Smooth muscle cell (in vitro differentiated cells): ENCODE data around the gene KY. TPM values are rescaled to one million over a fixed set of nuclear protein-coding genes. Genes with fewer than 3 reads are reported as not detected.

Source experiments
- DNase-seq: peaks from one replicate; lab custom pipeline; 2025; ENCODE audit not compliant: unreplicated experiment; lab: John Stamatoyannopoulos, UW
- H2AFZ ChIP-seq: fragments of 200-600 bp; sonication (generic); 2 replicates; pipeline ENCODE4 v1.6.0; 2016; ENCODE audit warnings: antibody characterized with exemption, low read depth, mild to moderate bottlenecking
- H3F3A ChIP-seq: fragments of 200-600 bp; sonication (generic); 2 replicates; pipeline ENCODE4 v1.6.0; 2017; ENCODE audit warnings: antibody characterized with exemption, low read depth
- H3K27ac ChIP-seq: fragments of 200-600 bp; sonication (generic); 2 replicates; pipeline ENCODE4 v1.5.1; 2016; ENCODE audit warnings: low read depth, mild to moderate bottlenecking
- H3K27me3 ChIP-seq: fragments of 200-600 bp; sonication (generic); 2 replicates; pipeline ENCODE4 v1.6.1; 2016; ENCODE audit warnings: low read depth, mild to moderate bottlenecking
- H3K36me3 ChIP-seq: fragments of 200-600 bp; sonication (generic); 2 replicates; pipeline ENCODE4 v1.5.1; 2016; ENCODE audit warnings: low read depth
- H3K4me1 ChIP-seq: fragments of 200-600 bp; sonication (generic); 2 replicates; pipeline ENCODE4 v1.5.1; 2016; ENCODE audit warnings: low read depth
- H3K4me2 ChIP-seq: fragments of 200-600 bp; sonication (generic); 2 replicates; pipeline ENCODE4 v1.6.0; 2016; ENCODE audit warnings: mild to moderate bottlenecking
- H3K4me3 ChIP-seq: fragments of 200-600 bp; sonication (generic); 2 replicates; pipeline ENCODE4 v1.5.1; 2016; ENCODE audit warnings: mild to moderate bottlenecking
- H3K79me2 ChIP-seq: fragments of 200-600 bp; sonication (generic); 2 replicates; pipeline ENCODE4 v1.6.0; 2016; ENCODE audit warnings: low read depth, mild to moderate bottlenecking
- H3K9ac ChIP-seq: fragments of 200-600 bp; sonication (generic); 2 replicates; pipeline ENCODE4 v1.6.0; 2016; ENCODE audit warnings: low read depth
- H3K9me3 ChIP-seq: fragments of 200-600 bp; sonication (generic); replicated peaks from 2 replicates; pipeline ENCODE4 v1.5.1; 2016; ENCODE audit warnings: low read depth
- H4K20me1 ChIP-seq: fragments of 200-600 bp; sonication (generic); 2 replicates; pipeline ENCODE4 v1.6.0; 2016; ENCODE audit warnings: low read depth
- CTCF ChIP-seq: fragments of 200-600 bp; sonication (generic); IDR thresholded peaks from 2 replicates; pipeline ENCODE4 v1.5.1; 2017; ENCODE audit warnings: borderline replicate concordance, mild to moderate bottlenecking, antibody characterized with exemption; ENCODE audit not compliant: insufficient read depth, poor library complexity, severe bottlenecking
- WGBS: methylation state at CpG from one replicate; pipeline ENCODE4 v1.1.7; 2016; ENCODE audit warnings: low lambda C conversion rate; 5-methylcytosine and 5-hydroxymethylcytosine counted together
- polyA plus RNA-seq: library from polyadenylated mRNA; unstranded; fragments of >200 nt; fragmentation: Nextera tagmentation; extraction: Ambion mirVana; gene quantifications from 2 replicates; pipeline ENCODE4 v1.2.1, GENCODE V29; 2016
- total RNA-seq: library from RNA; depleted of rRNA; stranded (reverse); fragments of >200 nt; gene quantifications from 2 replicates; pipeline ENCODE4 v1.2.3, GENCODE V29; 2014

The KY gene
- total and polyA plus RNA-seq, 2 experiments from 2014 or later = 0.07 to 0.09 TPM

GRCh38 chr3:134694466-134694865 lies 43.6 kb upstream of the KY start:
- no peak for TF ChIP-seq CTCF
- no peak overlapping the region for H3K4me3 ChIP-seq
- H3K9ac ChIP-seq = no peak overlapping the region
- H3K4me1 ChIP-seq = peaks cover 10% of the 10 kb centered on the region
- no peaks in the 10 kb centered on the region for H3K27me3 ChIP-seq
- no peaks in the 10 kb centered on the region for H4K20me1 ChIP-seq
- H3K27ac ChIP-seq = no peak overlapping the region
- DNase-seq = no peak
- H3K9me3 ChIP-seq = no peaks in the 10 kb centered on the region
- H2AFZ ChIP-seq = no peak overlapping the region
- no peaks in the 10 kb centered on the region for H3K79me2 ChIP-seq
- no peaks in the 10 kb centered on the region for H3F3A ChIP-seq
- H3K4me2 ChIP-seq = no peak overlapping the region
- H3K36me3 ChIP-seq = no peaks in the 10 kb centered on the region

DNA sequence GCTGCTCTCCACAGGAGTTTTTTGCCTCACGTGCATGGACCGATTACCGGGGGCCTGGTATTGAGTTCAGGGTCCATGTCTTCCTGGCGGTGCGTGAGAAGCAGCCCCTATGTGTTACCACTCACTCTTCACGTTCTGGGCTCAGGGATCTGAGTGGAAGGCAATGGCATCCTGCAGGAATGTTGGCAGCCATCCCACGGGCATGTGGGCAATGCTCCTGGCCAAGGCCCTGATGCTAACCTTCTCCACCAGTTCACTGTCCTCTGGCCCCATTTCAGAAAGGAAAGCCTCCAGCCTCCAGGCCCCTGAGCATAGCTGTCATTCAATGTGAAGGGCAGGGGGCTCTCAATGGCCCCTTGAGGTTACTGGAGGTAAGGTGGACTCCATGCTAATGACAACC lies 43.0 kb upstream of the KY start:
- Histone ChIP-seq H4K20me1 (no peaks in the 10 kb centered on the region), H3K27ac (no peak overlapping the region), H2AFZ (no peak overlapping the region), H3K4me2 (no peak overlapping the region), H3K9ac (no peak overlapping the region), H3K27me3 (peaks cover 3% of the 10 kb centered on the region), H3K9me3 (no peaks in the 10 kb centered on the region), H3K79me2 (no peaks in the 10 kb centered on the region), H3F3A (no peaks in the 10 kb centered on the region), H3K4me1 (peaks cover 10% of the 10 kb centered on the region), H3K36me3 (no peaks in the 10 kb centered on the region), H3K4me3 (no peak overlapping the region)
- DNase-seq = no peak
- WGBS = 90% methylated on average over 7 of the region's 7 CpGs
- TF ChIP-seq CTCF = no peak

- Histone ChIP-seq H3K27ac (no peak overlapping the region), H3K27me3 (peaks cover 5% of the 10 kb centered on the region), H3K4me3 (no peak overlapping the region), H3K4me1 (peaks cover 10% of the 10 kb centered on the region), H3K9ac (no peak overlapping the region), H3K9me3 (no peaks in the 10 kb centered on the region), H2AFZ (no peak overlapping the region), H3K36me3 (no peaks in the 10 kb centered on the region), H3K4me2 (no peak overlapping the region), H3K79me2 (no peaks in the 10 kb centered on the region), H4K20me1 (no peaks in the 10 kb centered on the region), H3F3A (no peaks in the 10 kb centered on the region)
- TF ChIP-seq CTCF = no peak
- DNase-seq = no peak
- WGBS = 87% methylated on average over 4 of the region's 4 CpGs
These were observed 42.4 kb upstream of the KY start for GRCh38 chr3:134693226-134693625.

GRCh38 chr3:134690226-134690625 lies 39.4 kb upstream of the KY start:
- H3K4me1 ChIP-seq = peaks cover 10% of the 10 kb centered on the region
- no peak overlapping the region for H2AFZ ChIP-seq
- no peak overlapping the region for H3K9ac ChIP-seq
- H4K20me1 ChIP-seq = no peaks in the 10 kb centered on the region
- no peak overlapping the region for H3K4me2 ChIP-seq
- no peaks in the 10 kb centered on the region for H3K79me2 ChIP-seq
- H3F3A ChIP-seq = no peaks in the 10 kb centered on the region
- H3K27ac ChIP-seq = no peak overlapping the region
- no peak overlapping the region for H3K4me3 ChIP-seq
- no peak for TF ChIP-seq CTCF
- DNase-seq = no peak
- WGBS = 69% methylated on average over 1 of the region's 1 CpG
- peaks cover 5% of the 10 kb centered on the region for H3K27me3 ChIP-seq
- H3K9me3 ChIP-seq = no peaks in the 10 kb centered on the region
- H3K36me3 ChIP-seq = no peaks in the 10 kb centered on the region
